HFFc6 (cell line): ENCODE results near the gene TSC22D2. TPM values are rescaled to one million over a fixed set of nuclear protein-coding genes. Genes with fewer than 3 reads are reported as not detected.

Experiments
- DNase-seq: peaks from one replicate; pipeline ENCODE4 v3.0.0-alpha.2; 2018
- H3K27ac Mint-ChIP-seq: 2 replicates; pipeline ENCODE4 v1.8.0; 2020; ENCODE audit warnings: mild to moderate bottlenecking, mixed read lengths
- H3K27me3 Mint-ChIP-seq: 2 replicates; pipeline ENCODE4 v1.8.0; 2021; ENCODE audit warnings: mild to moderate bottlenecking, moderate library complexity, mixed read lengths; ENCODE audit not compliant: insufficient read depth
- H3K36me3 Mint-ChIP-seq: 2 replicates; pipeline ENCODE4 v1.8.0; 2021; ENCODE audit warnings: low read depth, mixed read lengths
- H3K4me1 Mint-ChIP-seq: 2 replicates; pipeline ENCODE4 v1.8.0; 2020; ENCODE audit warnings: low read depth, mixed read lengths
- H3K4me3 Mint-ChIP-seq: 2 replicates; pipeline ENCODE4 v1.8.0; 2020; ENCODE audit warnings: mild to moderate bottlenecking, moderate library complexity, mixed read lengths
- H3K9me3 Mint-ChIP-seq: 2 replicates; pipeline ENCODE4 v1.8.0; 2020; ENCODE audit warnings: mild to moderate bottlenecking, mixed read lengths
- total RNA-seq, 6 experiments: library from RNA; stranded (reverse); fragmentation: NEBNext Ultra II Directional; extraction: Animal tissue kit (Norgen Biotek cat#: 25700); gene quantifications; 2 replicates in 1 of 6; 3 replicates in 5 of 6; pipeline ENCODE4 v1.2.3, GENCODE V29; 2021
- TF ChIP-seq, protein P1 (sequence below): fragments of 200-600 bp; sonication (generic); IDR thresholded peaks from 2 replicates; pipeline ENCODE4 v1.5.0; 2021; ENCODE audit warnings: antibody characterized with exemption, mild to moderate bottlenecking

Gene TSC22D2
- total RNA-seq, 6 experiments from 2014 or later, result 56.8 to 81.2 (median 63.0) TPM

DNA sequence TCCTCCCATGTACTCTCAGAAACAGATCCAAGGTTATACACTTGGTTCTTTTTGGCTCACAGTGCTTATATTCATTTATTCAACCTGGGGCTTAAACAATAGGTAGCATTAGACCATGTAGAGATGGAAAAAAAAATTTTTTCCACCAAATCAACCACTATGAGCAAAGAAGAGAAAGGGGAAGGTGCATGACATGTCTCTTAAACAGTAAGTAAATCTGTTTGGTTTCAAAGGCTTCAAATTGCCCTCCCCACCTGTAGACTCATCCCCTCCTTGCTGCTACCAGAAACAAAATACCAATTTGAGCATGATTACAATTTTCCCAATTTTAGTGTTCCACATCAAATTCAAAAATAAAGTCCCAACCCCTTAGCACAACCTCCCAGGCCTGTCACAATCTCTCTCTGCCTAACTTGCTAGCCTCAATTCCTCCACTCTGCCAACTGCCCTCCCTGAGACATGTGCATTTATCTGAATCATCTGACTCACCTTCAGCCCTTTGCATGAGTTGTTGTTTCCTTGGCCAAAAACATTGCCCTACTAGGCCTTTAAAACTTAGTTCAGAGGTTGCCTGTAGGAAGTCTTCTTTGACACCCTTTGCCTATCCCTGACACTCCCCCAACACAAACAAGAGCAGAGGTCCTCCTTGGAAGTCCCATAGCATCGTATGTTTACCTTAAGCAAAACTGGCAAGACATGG is 30.3 kb upstream of the TSC22D2 start:
- Mint-ChIP-seq H3K4me3 (no peak overlapping the region), H3K9me3 (no peaks in the 10 kb centered on the region), H3K27me3 (no peaks in the 10 kb centered on the region), H3K36me3 (peaks cover 23% of the 10 kb centered on the region), H3K4me1 (peaks cover 40% of the 10 kb centered on the region), H3K27ac (no peak overlapping the region)
- DNase-seq, result no peak
- TF ChIP-seq, protein P1, sequence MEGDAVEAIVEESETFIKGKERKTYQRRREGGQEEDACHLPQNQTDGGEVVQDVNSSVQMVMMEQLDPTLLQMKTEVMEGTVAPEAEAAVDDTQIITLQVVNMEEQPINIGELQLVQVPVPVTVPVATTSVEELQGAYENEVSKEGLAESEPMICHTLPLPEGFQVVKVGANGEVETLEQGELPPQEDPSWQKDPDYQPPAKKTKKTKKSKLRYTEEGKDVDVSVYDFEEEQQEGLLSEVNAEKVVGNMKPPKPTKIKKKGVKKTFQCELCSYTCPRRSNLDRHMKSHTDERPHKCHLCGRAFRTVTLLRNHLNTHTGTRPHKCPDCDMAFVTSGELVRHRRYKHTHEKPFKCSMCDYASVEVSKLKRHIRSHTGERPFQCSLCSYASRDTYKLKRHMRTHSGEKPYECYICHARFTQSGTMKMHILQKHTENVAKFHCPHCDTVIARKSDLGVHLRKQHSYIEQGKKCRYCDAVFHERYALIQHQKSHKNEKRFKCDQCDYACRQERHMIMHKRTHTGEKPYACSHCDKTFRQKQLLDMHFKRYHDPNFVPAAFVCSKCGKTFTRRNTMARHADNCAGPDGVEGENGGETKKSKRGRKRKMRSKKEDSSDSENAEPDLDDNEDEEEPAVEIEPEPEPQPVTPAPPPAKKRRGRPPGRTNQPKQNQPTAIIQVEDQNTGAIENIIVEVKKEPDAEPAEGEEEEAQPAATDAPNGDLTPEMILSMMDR, result no peak

DNA sequence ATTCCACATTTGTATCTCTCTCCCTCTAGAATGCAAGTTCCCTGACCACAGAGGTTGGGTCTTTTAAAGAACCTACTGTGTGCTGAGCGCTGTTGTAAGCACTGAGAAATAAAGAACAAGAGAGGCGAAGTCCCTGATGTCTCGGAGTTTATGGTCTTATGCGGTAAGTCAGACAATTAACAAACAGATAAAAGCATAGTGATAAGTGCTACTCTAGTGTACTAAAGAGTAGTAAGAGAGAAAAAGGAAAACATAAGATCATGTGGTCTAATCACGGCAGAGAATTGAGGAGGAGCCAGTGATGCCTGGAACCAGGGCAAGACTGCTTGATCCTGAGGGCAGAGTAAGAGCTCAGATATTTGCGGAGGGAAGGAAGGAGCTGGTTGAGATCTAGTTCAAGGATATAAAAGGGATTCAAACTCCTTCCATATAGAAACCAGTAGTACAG is 29.8 kb upstream of the TSC22D2 start:
- Mint-ChIP-seq H3K9me3 (no peaks in the 10 kb centered on the region), H3K27me3 (no peaks in the 10 kb centered on the region)

DNA sequence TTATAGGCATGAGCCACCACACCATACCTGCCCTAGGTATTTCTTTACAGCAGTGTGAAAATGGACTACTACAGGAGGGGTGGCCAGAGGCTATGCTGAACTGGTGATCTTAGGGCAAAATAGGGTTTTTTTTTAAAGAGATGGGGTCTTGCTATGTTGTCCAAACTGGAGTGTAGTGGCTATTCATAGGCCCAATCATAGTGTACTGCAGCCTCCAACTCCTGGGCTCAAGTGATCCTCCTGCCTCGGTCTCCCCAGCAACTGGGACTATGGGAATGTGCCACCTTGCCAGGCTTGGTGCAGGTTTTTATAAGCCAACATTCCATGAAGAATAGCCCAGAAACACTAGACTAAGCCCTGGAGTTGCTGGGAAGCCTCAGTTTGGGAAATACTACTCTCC is 28.6 kb upstream of the TSC22D2 start:
- no peak overlapping the region for H3K4me3 Mint-ChIP-seq
- TF ChIP-seq, protein P1, result no peak
- DNase-seq, result no peak
- H3K27ac Mint-ChIP-seq, result no peak overlapping the region
- H3K36me3 Mint-ChIP-seq, result peaks cover 15% of the 10 kb centered on the region
- peaks cover 27% of the 10 kb centered on the region for H3K4me1 Mint-ChIP-seq
- H3K9me3 Mint-ChIP-seq, result no peaks in the 10 kb centered on the region
- no peaks in the 10 kb centered on the region for H3K27me3 Mint-ChIP-seq

More for the DNA sequence above, 29.8 kb upstream of the TSC22D2 start:
- H3K4me1 Mint-ChIP-seq, result peaks cover 34% of the 10 kb centered on the region
- TF ChIP-seq, protein P1, result no peak
- DNase-seq, result no peak
- H3K4me3 Mint-ChIP-seq, result no peak overlapping the region
- H3K36me3 Mint-ChIP-seq, result peaks cover 22% of the 10 kb centered on the region
- no peak overlapping the region for H3K27ac Mint-ChIP-seq

DNA sequence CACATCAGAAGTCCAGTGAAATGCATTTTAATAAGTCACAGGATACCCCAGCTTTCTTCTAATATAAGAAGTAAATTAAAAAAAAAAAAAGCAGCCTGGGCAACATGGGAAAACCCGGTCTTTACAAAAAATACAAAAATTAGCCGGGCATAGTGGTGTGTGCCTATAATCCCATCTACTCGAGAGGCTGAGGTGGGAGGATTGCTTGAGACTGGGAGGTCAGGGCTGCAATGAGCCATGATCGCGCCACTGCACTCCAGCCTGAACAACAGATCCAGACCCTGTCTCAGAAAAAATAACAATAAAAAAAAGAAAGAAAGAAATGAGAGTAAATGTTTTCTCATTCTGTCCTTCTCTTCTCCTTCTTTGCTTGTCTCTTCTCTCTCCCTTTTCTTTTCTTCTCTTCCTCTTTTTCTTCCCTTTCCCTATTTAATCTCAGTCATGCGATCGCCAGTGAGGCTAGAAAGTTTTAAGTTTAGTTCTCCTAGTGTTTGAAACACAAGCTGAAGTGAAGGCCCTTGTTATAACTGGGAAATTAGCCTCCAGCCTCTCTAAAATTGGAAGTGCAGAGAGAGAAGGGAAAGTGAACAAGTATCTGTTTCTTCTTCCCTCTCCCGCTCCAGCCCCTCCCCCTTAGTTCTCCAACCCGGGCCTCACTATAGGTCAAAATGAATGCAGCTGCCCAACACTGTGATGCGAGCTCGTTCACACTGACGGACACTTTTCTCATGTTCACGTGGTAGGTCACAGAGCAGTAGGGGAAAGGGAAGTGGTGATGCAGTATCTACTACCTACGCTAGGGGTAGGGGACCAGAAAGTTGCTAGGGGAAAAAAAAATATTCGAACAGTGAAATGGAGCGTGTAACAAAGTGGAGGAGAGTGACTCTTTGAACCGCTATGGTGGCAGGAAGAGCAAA is 23.5 kb upstream of the TSC22D2 start:
- TF ChIP-seq, protein P1, result no peak
- peaks cover 5% of the 10 kb centered on the region; the same call in 1 of the 2 replicates for H3K36me3 Mint-ChIP-seq
- peaks cover 24% of the 10 kb centered on the region for H3K4me1 Mint-ChIP-seq
- DNase-seq, result no peak
- no peaks in the 10 kb centered on the region for H3K27me3 Mint-ChIP-seq
- H3K9me3 Mint-ChIP-seq, result no peaks in the 10 kb centered on the region
- no peak overlapping the region for H3K4me3 Mint-ChIP-seq
- no peak overlapping the region for H3K27ac Mint-ChIP-seq

DNA sequence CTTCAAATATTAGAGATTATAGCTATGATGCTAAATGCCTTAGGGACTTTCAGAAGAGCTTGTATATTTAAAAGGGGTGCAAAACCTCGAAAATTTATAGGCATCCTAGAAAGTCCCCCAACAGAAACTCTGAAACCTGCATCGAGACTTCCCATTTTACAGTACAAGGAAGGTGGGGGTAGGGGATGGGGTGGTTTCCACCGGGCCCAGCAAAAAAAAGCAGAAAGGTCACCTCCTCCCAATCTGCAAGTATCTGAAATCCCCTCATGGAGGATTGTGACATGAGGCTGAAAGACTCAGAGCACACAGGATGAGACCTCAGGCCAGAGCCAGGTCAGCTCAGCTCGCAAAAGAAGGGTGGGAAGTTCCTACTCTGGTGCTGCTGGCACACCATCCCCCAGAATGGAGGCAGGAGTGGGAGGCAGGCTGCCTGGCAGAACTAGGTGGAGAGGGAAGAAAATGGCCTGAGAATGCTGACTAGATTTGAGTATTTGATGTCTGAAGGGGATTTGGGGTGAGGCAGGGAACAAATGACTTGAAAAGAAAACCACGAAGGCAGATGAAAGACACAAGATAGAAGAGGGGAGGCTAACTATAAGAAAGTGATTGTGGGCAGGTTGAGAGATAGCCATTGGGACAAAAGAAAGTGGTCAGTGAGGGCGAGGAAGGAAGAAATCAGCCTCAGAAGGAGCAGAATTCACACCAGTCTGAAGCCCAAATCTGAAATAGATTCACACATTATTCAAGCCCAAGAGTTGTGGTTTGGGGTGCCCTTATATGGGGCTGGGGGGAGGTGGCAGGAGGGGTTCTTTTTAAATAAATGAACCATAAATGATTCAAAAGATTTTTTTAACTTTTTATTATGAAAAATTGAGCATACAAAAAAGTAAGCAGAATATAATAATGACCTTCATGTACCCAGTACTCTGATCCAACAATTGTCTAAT is 22.5 kb upstream of the TSC22D2 start:
- TF ChIP-seq, protein P1, result no peak
- DNase-seq, result no peak
- peaks cover 5% of the 10 kb centered on the region; the same call in 1 of the 2 replicates for H3K36me3 Mint-ChIP-seq
- no peak overlapping the region for H3K4me3 Mint-ChIP-seq
- H3K9me3 Mint-ChIP-seq, result no peaks in the 10 kb centered on the region
- H3K27me3 Mint-ChIP-seq, result no peaks in the 10 kb centered on the region
- H3K27ac Mint-ChIP-seq, result no peak overlapping the region
- H3K4me1 Mint-ChIP-seq, result peaks cover 34% of the 10 kb centered on the region
